IMR-90 (cell line): Measurements from ENCODE around the gene PPFIBP2.

Source experiments
- CEBPB ChIP-seq: IDR thresholded peaks from 2 replicates; pipeline ENCODE4 v1.6.1; 2012; ENCODE audit warnings: low read depth, low read length, improper control_type of control experiment
- FOS ChIP-seq: fragments of 150-350 bp; IDR thresholded peaks from 2 replicates; pipeline ENCODE4 v1.6.1; 2016; ENCODE audit warnings: low read depth, low read length
- MAZ ChIP-seq: IDR thresholded peaks from 2 replicates; pipeline ENCODE4 v1.6.1; 2012; ENCODE audit warnings: low read depth, mild to moderate bottlenecking, low read length, improper control_type of control experiment, moderate library complexity, borderline replicate concordance
- MXI1 ChIP-seq: IDR thresholded peaks from 2 replicates; pipeline ENCODE4 v1.6.1; 2012; ENCODE audit warnings: low read depth, mild to moderate bottlenecking, low read length, moderate library complexity, borderline replicate concordance
- NFE2L2 ChIP-seq: fragments of 150-350 bp; IDR thresholded peaks from 2 replicates; pipeline ENCODE4 v1.6.1; 2016; ENCODE audit warnings: low read depth, mild to moderate bottlenecking, low read length
- POLR2A ChIP-seq: IDR thresholded peaks from 2 replicates; pipeline ENCODE4 v1.6.1; 2012; ENCODE audit warnings: mild to moderate bottlenecking, low read depth, low read length
- RAD21 ChIP-seq: IDR thresholded peaks from 2 replicates; pipeline ENCODE4 v1.6.1; 2012; ENCODE audit warnings: low read length, improper control_type of control experiment
- RCOR1 ChIP-seq: IDR thresholded peaks from 2 replicates; pipeline ENCODE4 v1.6.1; 2012; ENCODE audit warnings: mild to moderate bottlenecking, low read length, improper control_type of control experiment; ENCODE audit not compliant: insufficient replicate concordance
- RFX5 ChIP-seq: IDR thresholded peaks from 2 replicates; pipeline ENCODE4 v1.8.0; 2012; ENCODE audit warnings: low read depth, mild to moderate bottlenecking, low read length, moderate library complexity
- SMC3 ChIP-seq: fragments of 150-350 bp; IDR thresholded peaks from 2 replicates; pipeline ENCODE4 v1.6.1; 2016; ENCODE audit warnings: low read depth, mild to moderate bottlenecking, antibody characterized with exemption, low read length, moderate library complexity
- TF ChIP-seq, protein P1 (sequence below): conservative IDR thresholded peaks from 2 replicates; pipeline ENCODE4 v1.5.1; 2012; ENCODE audit warnings: mild to moderate bottlenecking, low read depth, low read length, improper control_type of control experiment
- TF ChIP-seq, protein P2 (sequence below): fragments of 150-350 bp; IDR thresholded peaks from 2 replicates; pipeline ENCODE4 v1.6.1; 2017; ENCODE audit warnings: mild to moderate bottlenecking, antibody characterized with exemption, low read length, low read depth
- TF ChIP-seq, protein P3 (sequence below): fragments of 150-350 bp; IDR thresholded peaks from 2 replicates; pipeline ENCODE4 v1.6.1; 2016; ENCODE audit warnings: low read depth, mild to moderate bottlenecking, low read length, moderate library complexity, borderline replicate concordance

DNA sequence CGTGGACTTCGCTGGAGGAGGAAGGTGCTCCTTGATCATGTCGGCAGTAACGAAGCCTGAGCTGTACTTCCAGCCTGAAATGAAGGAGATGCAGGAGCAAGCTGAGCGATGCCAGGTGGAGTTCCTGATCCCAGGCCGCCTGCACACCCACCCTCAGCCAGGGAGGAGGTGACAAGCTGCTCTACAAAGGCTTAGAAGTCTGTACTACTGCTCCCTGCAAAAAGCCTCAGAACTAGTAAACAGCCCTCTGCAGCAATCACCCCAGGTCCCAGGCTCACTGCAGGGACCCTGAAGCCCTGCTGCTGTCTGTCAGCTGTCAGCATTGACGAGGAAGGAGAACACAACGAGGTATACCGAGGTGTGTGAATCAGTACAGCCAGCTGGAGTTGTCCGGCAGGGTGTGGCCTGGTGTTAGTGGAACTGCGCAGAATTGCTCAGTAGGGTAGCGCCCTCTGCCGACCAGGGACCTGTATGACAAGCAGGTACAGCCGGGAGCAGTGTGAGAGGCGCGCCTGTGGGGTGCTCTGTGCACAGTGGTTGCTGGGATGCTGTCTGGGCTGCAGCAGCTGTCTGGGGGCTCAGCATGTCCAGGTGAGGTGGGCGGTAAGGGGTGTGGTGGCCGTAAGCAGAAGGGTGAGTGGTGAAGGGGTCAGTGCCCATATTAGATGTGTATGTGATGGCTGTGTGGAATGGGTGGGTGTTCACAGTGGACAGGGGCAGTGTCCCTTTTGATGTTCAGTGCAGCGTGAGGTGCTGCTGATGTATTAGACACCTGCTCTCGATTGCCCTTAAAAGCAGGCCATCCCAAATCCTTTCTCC is 151.9 kb downstream of the PPFIBP2 start:
- TF ChIP-seq, protein P1, sequence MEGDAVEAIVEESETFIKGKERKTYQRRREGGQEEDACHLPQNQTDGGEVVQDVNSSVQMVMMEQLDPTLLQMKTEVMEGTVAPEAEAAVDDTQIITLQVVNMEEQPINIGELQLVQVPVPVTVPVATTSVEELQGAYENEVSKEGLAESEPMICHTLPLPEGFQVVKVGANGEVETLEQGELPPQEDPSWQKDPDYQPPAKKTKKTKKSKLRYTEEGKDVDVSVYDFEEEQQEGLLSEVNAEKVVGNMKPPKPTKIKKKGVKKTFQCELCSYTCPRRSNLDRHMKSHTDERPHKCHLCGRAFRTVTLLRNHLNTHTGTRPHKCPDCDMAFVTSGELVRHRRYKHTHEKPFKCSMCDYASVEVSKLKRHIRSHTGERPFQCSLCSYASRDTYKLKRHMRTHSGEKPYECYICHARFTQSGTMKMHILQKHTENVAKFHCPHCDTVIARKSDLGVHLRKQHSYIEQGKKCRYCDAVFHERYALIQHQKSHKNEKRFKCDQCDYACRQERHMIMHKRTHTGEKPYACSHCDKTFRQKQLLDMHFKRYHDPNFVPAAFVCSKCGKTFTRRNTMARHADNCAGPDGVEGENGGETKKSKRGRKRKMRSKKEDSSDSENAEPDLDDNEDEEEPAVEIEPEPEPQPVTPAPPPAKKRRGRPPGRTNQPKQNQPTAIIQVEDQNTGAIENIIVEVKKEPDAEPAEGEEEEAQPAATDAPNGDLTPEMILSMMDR, result peak; percentile 68
- TF ChIP-seq RCOR1 (no peak), MXI1 (no peak), NFE2L2 (no peak), POLR2A (no peak), FOS (no peak), SMC3 (peak; percentile 64), RFX5 (no peak), CEBPB (no peak), MAZ (no peak), RAD21 (peak; percentile 77)
- TF ChIP-seq, protein P2, sequence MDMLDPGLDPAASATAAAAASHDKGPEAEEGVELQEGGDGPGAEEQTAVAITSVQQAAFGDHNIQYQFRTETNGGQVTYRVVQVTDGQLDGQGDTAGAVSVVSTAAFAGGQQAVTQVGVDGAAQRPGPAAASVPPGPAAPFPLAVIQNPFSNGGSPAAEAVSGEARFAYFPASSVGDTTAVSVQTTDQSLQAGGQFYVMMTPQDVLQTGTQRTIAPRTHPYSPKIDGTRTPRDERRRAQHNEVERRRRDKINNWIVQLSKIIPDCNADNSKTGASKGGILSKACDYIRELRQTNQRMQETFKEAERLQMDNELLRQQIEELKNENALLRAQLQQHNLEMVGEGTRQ, result no peak
- TF ChIP-seq, protein P3, sequence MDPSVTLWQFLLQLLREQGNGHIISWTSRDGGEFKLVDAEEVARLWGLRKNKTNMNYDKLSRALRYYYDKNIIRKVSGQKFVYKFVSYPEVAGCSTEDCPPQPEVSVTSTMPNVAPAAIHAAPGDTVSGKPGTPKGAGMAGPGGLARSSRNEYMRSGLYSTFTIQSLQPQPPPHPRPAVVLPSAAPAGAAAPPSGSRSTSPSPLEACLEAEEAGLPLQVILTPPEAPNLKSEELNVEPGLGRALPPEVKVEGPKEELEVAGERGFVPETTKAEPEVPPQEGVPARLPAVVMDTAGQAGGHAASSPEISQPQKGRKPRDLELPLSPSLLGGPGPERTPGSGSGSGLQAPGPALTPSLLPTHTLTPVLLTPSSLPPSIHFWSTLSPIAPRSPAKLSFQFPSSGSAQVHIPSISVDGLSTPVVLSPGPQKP, result no peak
